Measurements from ENCODE around the gene CDCA4. TPM values are rescaled to one million over a fixed set of nuclear protein-coding genes. Genes with fewer than 3 reads are reported as not detected.

Gene CDCA4
- total RNA-seq, 1 experiment from 2014 or later: 57.7 TPM

DNA sequence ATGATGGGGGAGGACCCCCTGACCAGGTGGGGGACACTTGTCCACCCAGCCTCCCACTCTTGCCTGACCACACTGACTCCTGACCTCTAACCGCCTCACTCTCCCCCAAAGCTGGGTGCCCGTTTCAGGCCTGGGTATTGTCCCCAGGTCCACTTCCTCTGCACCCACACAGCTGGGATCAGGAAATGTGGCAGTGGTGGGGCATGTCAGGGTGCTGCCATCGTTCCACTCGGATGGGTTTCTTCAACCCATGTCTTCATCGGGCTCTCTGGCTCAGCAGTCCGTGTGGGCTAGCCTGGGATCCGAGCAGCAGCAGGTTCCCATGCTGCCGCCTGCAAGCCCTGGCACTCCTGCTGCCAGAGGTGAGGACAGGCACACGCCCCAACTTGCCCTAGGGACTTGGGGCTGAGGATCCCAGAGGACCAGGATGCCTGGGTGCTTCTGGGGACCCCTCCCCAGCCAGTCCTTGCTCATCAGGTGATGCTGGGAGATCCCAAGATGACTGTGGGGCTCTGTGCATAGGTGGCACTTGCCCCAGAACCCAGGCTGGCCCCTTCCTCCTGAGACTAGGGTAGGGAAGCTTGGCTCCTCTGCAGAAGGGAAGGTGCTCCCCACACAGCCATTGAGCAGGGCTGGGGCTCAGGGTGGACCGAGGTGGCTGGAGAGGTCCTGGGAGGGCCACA lies 38.2 kb downstream of the CDCA4 start:
- no peaks in the 10 kb centered on the region for H3K36me3 Mint-ChIP-seq (ENCODE audit: insufficient read depth in 1 of 3, low read depth in 3 of 3)
- peaks cover 39% of the 10 kb centered on the region for H3K27me3 Mint-ChIP-seq (ENCODE audit: low read depth)
- Histone ChIP-seq H2BK120ac (ENCODE audit: low read depth, low read length, poor library complexity, severe bottlenecking) (no peak overlapping the region), H3K9me3 (ENCODE audit: control insufficient read depth, low read depth, low read length) (no peaks in the 10 kb centered on the region), H3K56ac (ENCODE audit: insufficient read length, low read depth, low read length) (no peak overlapping the region), H2BK12ac (ENCODE audit: insufficient read length, low read depth, low read length) (no peak overlapping the region), H3K4me1 (ENCODE audit: insufficient read depth, low read length) (no peaks in the 10 kb centered on the region), H3K79me2 (ENCODE audit: insufficient read depth, low read length) (no peaks in the 10 kb centered on the region), H2BK20ac (ENCODE audit: low read depth, low read length, poor library complexity, severe bottlenecking) (no peak overlapping the region), H3K18ac (ENCODE audit: insufficient read length, low read depth, low read length) (no peak overlapping the region), H3K23me2 (ENCODE audit: insufficient read length, low read depth, low read length, poor library complexity, severe bottlenecking) (peaks cover 3% of the 10 kb centered on the region), H4K5ac (ENCODE audit: insufficient read length, low read depth, low read length) (no peak overlapping the region), H4K91ac (ENCODE audit: insufficient read length, low read depth, low read length) (no peak overlapping the region), H4K8ac (replicated peaks; ENCODE audit: insufficient read length, low read depth, low read length) (no peak overlapping the region), H3T11ph (ENCODE audit: low read length) (no peak overlapping the region), H3K23ac (ENCODE audit: insufficient read length, low read depth, low read length) (no peak overlapping the region), H3K27ac (ENCODE audit: insufficient read length, low read depth, low read length) (no peak overlapping the region), H2BK15ac (ENCODE audit: low read depth, low read length) (no peak overlapping the region), H2BK5ac (ENCODE audit: insufficient read length, low read length) (no peak overlapping the region), H3K79me1 (ENCODE audit: insufficient read depth, low read depth, low read length, poor library complexity, severe bottlenecking) (no peaks in the 10 kb centered on the region), H3K9ac (ENCODE audit: extremely low read depth, insufficient read length, low read length) (no peak overlapping the region), H3K4ac (ENCODE audit: low read depth, low read length) (no peak overlapping the region), H3K14ac (ENCODE audit: insufficient read depth, low read length) (no peak overlapping the region), H4K20me1 (ENCODE audit: control insufficient read depth, insufficient read depth, insufficient read length) (peaks cover 3% of the 10 kb centered on the region), H2AK5ac (ENCODE audit: insufficient read length, low read length) (no peak overlapping the region), H2AFZ (ENCODE audit: low read length) (no peak overlapping the region), H3K4me2 (ENCODE audit: insufficient read depth, insufficient read length, low read length) (no peak overlapping the region), H3K27me3 (ENCODE audit: insufficient read depth, low read length) (peaks cover 7% of the 10 kb centered on the region; the same call in 1 of the 2 replicates)
- no peak overlapping the region for H3K27ac Mint-ChIP-seq
- no peak overlapping the region for H3K4me3 Mint-ChIP-seq
- TF ChIP-seq, protein P1, sequence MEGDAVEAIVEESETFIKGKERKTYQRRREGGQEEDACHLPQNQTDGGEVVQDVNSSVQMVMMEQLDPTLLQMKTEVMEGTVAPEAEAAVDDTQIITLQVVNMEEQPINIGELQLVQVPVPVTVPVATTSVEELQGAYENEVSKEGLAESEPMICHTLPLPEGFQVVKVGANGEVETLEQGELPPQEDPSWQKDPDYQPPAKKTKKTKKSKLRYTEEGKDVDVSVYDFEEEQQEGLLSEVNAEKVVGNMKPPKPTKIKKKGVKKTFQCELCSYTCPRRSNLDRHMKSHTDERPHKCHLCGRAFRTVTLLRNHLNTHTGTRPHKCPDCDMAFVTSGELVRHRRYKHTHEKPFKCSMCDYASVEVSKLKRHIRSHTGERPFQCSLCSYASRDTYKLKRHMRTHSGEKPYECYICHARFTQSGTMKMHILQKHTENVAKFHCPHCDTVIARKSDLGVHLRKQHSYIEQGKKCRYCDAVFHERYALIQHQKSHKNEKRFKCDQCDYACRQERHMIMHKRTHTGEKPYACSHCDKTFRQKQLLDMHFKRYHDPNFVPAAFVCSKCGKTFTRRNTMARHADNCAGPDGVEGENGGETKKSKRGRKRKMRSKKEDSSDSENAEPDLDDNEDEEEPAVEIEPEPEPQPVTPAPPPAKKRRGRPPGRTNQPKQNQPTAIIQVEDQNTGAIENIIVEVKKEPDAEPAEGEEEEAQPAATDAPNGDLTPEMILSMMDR (conservative IDR thresholded peaks at IDR 0.05): no peak
- WGBS (ENCODE audit: extremely low coverage, insufficient read length, low lambda C conversion rate): no CpG with 5 or more reads among the region's 10 CpGs
- H3K4me1 Mint-ChIP-seq: peaks cover 12 to 17% of the 10 kb centered on the region in 2 experiments
- DNase-seq: no peak
- no peaks in the 10 kb centered on the region; a peak in 1 of 5 replicates for H3K9me3 Mint-ChIP-seq
